DOHH2 (cell line): ENCODE results near the gene MILR1.
A peak's percentile ranks its signal among the peaks of the same experiment; 100 is the strongest.

Experiments used
- H3F3A ChIP-seq: fragments of 200-600 bp; sonication (generic), shearing (Covaris generic); 2 replicates; pipeline ENCODE4 v1.6.0; 2016; ENCODE audit warnings: antibody characterized with exemption, mild to moderate bottlenecking; ENCODE audit not compliant: control insufficient read depth, insufficient read depth
- H3K27ac ChIP-seq: fragments of 200-600 bp; sonication (generic); 2 replicates; pipeline ENCODE4 v1.5.1; 2014; ENCODE audit warnings: low read depth, mild to moderate bottlenecking, low read length, moderate library complexity
- H3K27me3 ChIP-seq: fragments of 200-600 bp; sonication (generic); 2 replicates; pipeline ENCODE4 v1.6.1; 2014; ENCODE audit warnings: mild to moderate bottlenecking, low read length, mixed read lengths; ENCODE audit not compliant: control insufficient read depth
- H3K36me3 ChIP-seq: fragments of 200-600 bp; sonication (generic); 2 replicates; pipeline ENCODE4 v1.6.1; 2014; ENCODE audit warnings: mild to moderate bottlenecking, low read length, moderate library complexity, mixed read lengths; ENCODE audit not compliant: control insufficient read depth
- H3K4me1 ChIP-seq: fragments of 200-600 bp; sonication (generic); 2 replicates; pipeline ENCODE4 v1.6.1; 2014; ENCODE audit warnings: mild to moderate bottlenecking, low read length, mixed read lengths; ENCODE audit not compliant: control insufficient read depth
- H3K4me2 ChIP-seq: fragments of 200-600 bp; sonication (generic); 2 replicates; pipeline ENCODE4 v1.6.0; 2014; ENCODE audit warnings: mild to moderate bottlenecking, low read length, moderate library complexity
- H3K4me3 ChIP-seq: fragments of 200-600 bp; sonication (generic); 2 replicates; pipeline ENCODE4 v1.5.1; 2014; ENCODE audit warnings: mild to moderate bottlenecking, low read length, mixed read lengths
- H3K79me2 ChIP-seq: fragments of 200-600 bp; sonication (generic); 2 replicates; pipeline ENCODE4 v1.6.1; 2014; ENCODE audit warnings: mild to moderate bottlenecking, low read length, mixed read lengths; ENCODE audit not compliant: control insufficient read depth
- H3K9me2 ChIP-seq: fragments of 200-600 bp; sonication (generic); replicated peaks from 2 replicates; pipeline ENCODE4 v1.6.1; 2014; ENCODE audit warnings: mild to moderate bottlenecking, low read length, mixed read lengths; ENCODE audit not compliant: control insufficient read depth
- H3K9me3 ChIP-seq: fragments of 200-600 bp; sonication (generic); 2 replicates; pipeline ENCODE4 v1.6.1; 2014; ENCODE audit warnings: antibody characterized with exemption, low read length, mixed read lengths; ENCODE audit not compliant: control insufficient read depth, insufficient read depth
- H4K20me1 ChIP-seq: fragments of 200-600 bp; sonication (generic); 2 replicates; pipeline ENCODE4 v1.6.0; 2014; ENCODE audit warnings: low read depth, mild to moderate bottlenecking, antibody characterized with exemption, low read length, moderate library complexity; ENCODE audit not compliant: control insufficient read depth, insufficient read depth
- CTCF ChIP-seq: fragments of 200-600 bp; sonication (generic); IDR thresholded peaks from one replicate; pipeline ENCODE4 v1.5.1; 2014; ENCODE audit warnings: antibody characterized with exemption, mild to moderate bottlenecking, low read depth, low read length; ENCODE audit not compliant: poor library complexity, severe bottlenecking
- EZH2phosphoT487 ChIP-seq: fragments of 200-600 bp; sonication (generic); IDR thresholded peaks from 2 replicates; pipeline ENCODE4 v1.6.1; 2017; ENCODE audit warnings: borderline replicate concordance, mild to moderate bottlenecking, antibody characterized with exemption, low read length, moderate library complexity, mixed read lengths

The MILR1 gene

GRCh38 chr17:64439956-64440355 lies 9.0 kb upstream of the MILR1 start:
- peaks cover 40% of the 10 kb centered on the region for H3K9me3 ChIP-seq
- H3K4me2 ChIP-seq: no peak overlapping the region
- H3K27me3 ChIP-seq: no peaks in the 10 kb centered on the region
- H4K20me1 ChIP-seq: no peaks in the 10 kb centered on the region
- H3K27ac ChIP-seq: no peak overlapping the region
- H3K79me2 ChIP-seq: no peaks in the 10 kb centered on the region
- no peaks in the 10 kb centered on the region for H3K9me2 ChIP-seq
- H3K36me3 ChIP-seq: no peaks in the 10 kb centered on the region
- TF ChIP-seq CTCF (no peak), EZH2phosphoT487 (no peak)
- H3K4me3 ChIP-seq: no peak overlapping the region
- peaks cover 32% of the 10 kb centered on the region for H3K4me1 ChIP-seq
- no peaks in the 10 kb centered on the region; the same call in 1 of the 2 replicates for H3F3A ChIP-seq

GRCh38 chr17:64441772-64442540 lies 7.0 kb upstream of the MILR1 start:
- H3K27ac ChIP-seq: peak overlapping the region; percentile 59

GRCh38 chr17:64442541-64442971 lies 6.4 kb upstream of the MILR1 start:
- H3K27ac ChIP-seq: peak overlapping the region; percentile 59
- H3K27me3 ChIP-seq: no peaks in the 10 kb centered on the region
- no peak for TF ChIP-seq CTCF
- TF ChIP-seq EZH2phosphoT487: no peak
- H4K20me1 ChIP-seq: no peaks in the 10 kb centered on the region
- H3K9me3 ChIP-seq: peaks cover 25% of the 10 kb centered on the region
- H3K36me3 ChIP-seq: no peaks in the 10 kb centered on the region
- H3F3A ChIP-seq: peaks cover 3% of the 10 kb centered on the region; the same call in 1 of the 2 replicates
- no peaks in the 10 kb centered on the region for H3K9me2 ChIP-seq
- no peaks in the 10 kb centered on the region for H3K79me2 ChIP-seq
- peak overlapping the region; percentile 58 for H3K4me3 ChIP-seq
- H3K4me1 ChIP-seq: peaks cover 35% of the 10 kb centered on the region
- peak overlapping the region; percentile 79 for H3K4me2 ChIP-seq

More at GRCh38 chr17:64441772-64442540, 7.0 kb upstream of the MILR1 start:
- no peaks in the 10 kb centered on the region for H3K79me2 ChIP-seq
- H3K9me3 ChIP-seq: peaks cover 31% of the 10 kb centered on the region
- no peak for TF ChIP-seq EZH2phosphoT487
- TF ChIP-seq CTCF: no peak
- peak overlapping the region; percentile 58 for H3K4me3 ChIP-seq
- no peaks in the 10 kb centered on the region for H3K27me3 ChIP-seq
- H4K20me1 ChIP-seq: no peaks in the 10 kb centered on the region
- peak overlapping the region; percentile 79 for H3K4me2 ChIP-seq
- no peaks in the 10 kb centered on the region for H3K36me3 ChIP-seq
- no peaks in the 10 kb centered on the region for H3K9me2 ChIP-seq
- H3F3A ChIP-seq: peaks cover 3% of the 10 kb centered on the region; the same call in 1 of the 2 replicates
- peaks cover 32% of the 10 kb centered on the region for H3K4me1 ChIP-seq
